T47D (cell line): Measurements from ENCODE around the gene MNT.
A peak's percentile ranks its signal among the peaks of the same experiment; 100 is the strongest.

Experiments
- DNase-seq, 2 experiments: peaks; one replicate each; pipeline versions ENCODE4 v3.0.0 to v3.0.0-alpha.2; 2011 to 2012; ENCODE audit warnings: low read depth in 1 of 2, low spot score in 1 of 2
- JUND ChIP-seq: IDR thresholded peaks from 2 replicates; pipeline ENCODE4 v1.6.1; 2012; ENCODE audit warnings: low read depth
- in situ Hi-C: cut with HindIII; loops from 2 replicates; pipeline ENCODE4 v1.10.0; 2016; ENCODE audit warnings: low sequenced_read_pairs, low pct_unique_long_range_greater_than_20kb

The MNT gene

GRCh38 chr17:2398182-2398581 lies 2.7 kb downstream of the MNT start:
- no peak for TF ChIP-seq JUND
- in situ Hi-C loops: no loop called here
- DNase-seq: no peak

- no peak for DNase-seq
- TF ChIP-seq JUND: no peak
- in situ Hi-C loops: no loop called here
Observed at GRCh38 chr17:2397247-2398171, 3.4 kb downstream of the MNT start.

DNA sequence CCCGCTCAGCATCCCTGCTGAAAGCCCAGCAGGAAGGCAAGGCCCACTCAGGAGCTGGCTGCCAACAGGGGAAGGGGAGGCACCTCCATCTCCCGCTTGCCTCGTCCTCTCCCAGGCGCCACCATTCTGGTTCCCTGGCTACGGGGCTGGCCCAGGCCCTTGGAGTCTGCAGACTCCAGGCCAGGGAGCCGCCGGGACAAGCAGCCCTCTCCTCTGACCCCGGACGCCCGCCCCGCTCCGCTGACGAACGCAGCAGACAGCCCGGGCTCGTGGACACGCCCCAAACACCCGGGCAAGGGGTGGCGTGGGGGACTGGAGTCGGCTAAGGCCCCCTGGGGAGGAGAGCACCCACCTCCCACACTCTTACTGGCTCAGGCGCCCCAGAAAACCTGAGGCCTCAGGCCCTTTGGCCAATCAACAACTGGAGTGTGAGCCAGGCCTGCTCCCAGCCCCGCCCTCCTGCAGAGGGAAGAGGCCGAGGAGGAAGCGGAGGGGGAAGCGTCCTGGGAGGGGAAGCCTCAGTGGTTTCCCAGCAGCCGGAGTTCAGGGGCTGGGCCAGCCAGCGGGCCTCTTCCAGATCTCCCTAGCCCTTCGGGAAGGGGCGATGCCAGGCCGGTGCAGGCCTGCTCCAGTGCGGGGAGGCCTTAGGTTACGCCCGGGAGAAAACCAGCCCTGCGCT lies 4.2 kb downstream of the MNT start:
- peak; percentile 82 to 97 for DNase-seq
- in situ Hi-C loops: no loop called here
- TF ChIP-seq JUND: no peak

GRCh38 chr17:2396192-2396567 lies 4.7 kb downstream of the MNT start:
- TF ChIP-seq JUND: no peak
- DNase-seq: no peak
- in situ Hi-C loops: no loop called here

GRCh38 chr17:2395258-2396181 lies 5.3 kb downstream of the MNT start:
- in situ Hi-C loops: no loop called here
- DNase-seq: peak in 1 of 2 experiments; percentile 74
- TF ChIP-seq JUND: no peak

- no peak for TF ChIP-seq JUND
- DNase-seq: no peak
- in situ Hi-C loops: no loop called here
Observed at GRCh38 chr17:2394775-2395201, 6.1 kb downstream of the MNT start.

- in situ Hi-C loops: no loop called here
- TF ChIP-seq JUND: no peak
- DNase-seq: no peak
Observed at GRCh38 chr17:2393954-2394749, 6.7 kb downstream of the MNT start.

DNA sequence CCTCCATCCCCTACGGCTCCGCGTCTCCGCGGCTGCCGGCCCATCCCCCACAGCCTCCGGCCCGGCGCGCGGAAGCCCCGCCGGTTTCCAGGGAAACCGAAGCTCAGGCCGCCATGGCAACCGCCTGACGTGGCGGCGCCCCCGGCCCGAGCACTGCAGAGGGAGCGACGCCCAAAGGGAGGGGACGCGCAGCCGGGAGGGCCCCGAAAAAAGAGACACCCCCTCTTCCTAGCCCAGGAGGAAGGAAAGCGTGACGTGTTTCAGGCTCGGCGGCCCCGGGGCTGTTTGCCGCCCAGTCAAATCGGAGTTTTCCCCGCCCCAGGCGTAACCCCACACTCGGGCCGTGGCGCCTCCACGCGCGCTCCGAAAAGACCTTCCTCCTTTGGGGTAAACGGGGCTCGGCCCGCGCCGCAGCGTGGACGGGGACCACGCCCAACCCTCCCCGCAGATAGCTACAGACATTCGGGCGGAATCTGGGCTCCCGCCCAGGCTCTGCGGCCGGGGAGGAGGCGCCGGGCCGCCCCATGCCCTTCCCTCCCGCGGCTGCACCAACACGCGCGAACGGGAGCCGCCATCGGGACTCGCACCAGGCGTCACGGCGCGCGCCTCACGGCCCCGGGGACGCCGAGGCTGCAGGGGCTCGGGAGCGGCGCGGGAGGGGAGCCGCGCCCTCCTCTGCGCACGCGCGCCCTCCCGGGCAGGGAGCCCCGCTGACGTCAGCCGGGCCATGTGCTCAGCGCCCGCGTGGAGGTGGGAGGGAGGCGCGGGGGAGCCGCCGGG lies 7.5 kb downstream of the MNT start:
- no peak for TF ChIP-seq JUND
- DNase-seq: peak; percentile 53 to 92
- in situ Hi-C loops: no loop called here

- in situ Hi-C loops: no loop called here
- peak; percentile 71 to 94 for DNase-seq
Observed at GRCh38 chr17:2392252-2393173, 8.3 kb downstream of the MNT start.

DNA sequence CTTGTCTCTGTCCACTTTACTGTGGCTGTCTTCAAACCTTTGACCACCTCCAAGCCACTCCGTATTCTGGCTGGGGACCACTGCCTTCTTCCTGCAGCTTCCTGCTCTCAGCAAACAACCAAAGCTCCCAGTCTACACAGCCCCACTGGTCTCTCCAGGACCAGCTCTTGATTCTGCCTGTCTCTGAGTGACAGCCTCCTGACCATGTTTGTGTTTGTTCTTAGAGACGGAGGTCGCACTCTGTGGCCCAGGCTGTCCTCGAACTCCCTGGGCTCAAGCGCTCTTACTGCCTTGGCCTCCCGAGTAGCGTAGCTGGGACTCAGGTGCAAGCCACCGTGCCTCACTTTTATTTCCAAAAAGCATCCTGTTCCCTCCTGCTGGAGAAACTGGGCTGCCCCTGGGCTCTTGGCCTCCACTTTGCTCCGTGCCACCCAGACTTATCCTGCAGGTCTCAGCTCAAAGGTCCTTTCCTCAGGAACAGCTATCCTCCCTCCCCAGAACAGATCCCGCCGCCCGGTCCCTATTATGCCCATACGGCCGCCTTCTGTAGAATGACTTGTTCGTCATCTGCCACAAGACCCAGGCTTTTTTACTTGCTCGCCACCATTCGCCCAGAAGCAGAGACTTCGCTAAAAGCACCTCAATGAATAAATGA lies 9.1 kb downstream of the MNT start:
- in situ Hi-C loops: no loop called here
- no peak for TF ChIP-seq JUND
- no peak for DNase-seq

More at GRCh38 chr17:2392252-2393173, 8.3 kb downstream of the MNT start:
- TF ChIP-seq JUND: no peak
